NCI-H82 (cell line): Measurements from ENCODE around the gene CDH13.

Source experiments
- DNase-seq: peaks from one replicate; lab custom pipeline; 2025; lab: John Stamatoyannopoulos, UW

CDH13 gene

DNA sequence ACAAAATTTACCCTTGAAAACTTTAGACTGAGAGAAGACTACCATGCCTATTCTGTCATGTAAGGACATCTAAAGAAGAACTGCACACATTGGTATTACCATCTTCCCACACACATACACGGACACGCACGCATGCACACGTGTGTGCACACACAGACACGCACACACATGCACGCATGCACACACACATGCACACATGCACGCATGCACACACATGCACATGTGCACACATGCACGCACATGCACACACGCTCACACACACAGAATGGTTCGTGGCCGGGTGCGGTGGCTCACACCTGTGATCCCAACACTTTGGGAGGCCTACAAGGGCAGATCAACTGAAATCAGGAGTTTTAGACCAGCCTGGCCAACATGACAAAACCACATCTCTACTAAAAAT, 884.1 kb downstream of the CDH13 start:
- no peak for DNase-seq

DNA sequence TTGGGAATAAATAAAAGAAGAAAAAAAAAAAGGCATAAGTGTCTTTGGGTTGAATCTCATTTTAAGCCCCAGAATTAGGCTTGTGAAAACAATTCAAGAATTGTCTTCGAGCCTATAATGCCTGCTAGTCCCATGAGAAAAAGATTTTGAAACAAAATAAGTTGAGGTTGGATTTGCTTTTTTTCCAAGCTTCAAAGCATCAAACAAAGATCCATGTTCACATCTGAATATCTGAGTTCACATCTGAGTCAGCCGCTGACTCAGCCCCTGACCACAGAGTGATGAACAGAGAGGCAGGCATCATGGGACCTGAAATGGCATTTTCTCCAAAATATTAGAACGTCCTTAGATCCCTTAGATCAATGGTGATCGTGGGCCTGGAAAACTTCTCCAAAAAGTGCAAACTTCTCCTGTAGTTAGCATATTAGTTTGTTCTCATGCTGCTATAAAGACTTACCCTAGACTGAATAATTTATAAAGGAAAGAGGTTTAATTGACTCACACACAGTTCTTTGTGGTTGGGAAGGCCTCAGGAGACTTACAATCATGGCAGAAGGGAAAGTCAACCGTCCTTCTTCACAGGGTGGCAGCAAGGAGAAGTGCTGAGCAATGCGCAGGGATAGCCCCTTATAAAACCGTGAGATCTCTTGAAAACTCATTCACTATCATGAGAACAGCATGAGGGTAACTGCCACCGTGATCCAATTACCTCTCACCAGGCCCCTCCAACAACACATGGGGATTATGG, 886.4 kb downstream of the CDH13 start:
- peak; percentile 6 for DNase-seq

DNA sequence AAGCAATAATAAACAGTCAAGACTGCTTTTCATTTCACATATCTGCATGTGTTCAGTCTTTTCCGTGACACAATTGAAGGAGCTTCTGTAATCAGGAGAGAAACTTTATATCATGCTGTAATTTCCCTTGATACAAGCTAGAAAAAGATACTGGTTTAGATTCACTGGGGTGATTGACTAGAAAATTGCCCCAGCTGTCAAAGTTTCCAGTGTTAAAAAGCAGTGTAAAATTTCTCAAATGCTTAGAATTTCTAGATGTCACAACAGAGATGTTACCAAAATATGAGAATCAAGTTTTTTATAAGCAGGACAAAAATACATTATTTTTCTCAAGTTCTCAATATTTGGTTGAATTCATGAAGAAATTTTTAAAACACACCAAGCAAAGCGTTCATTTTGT, 888.6 kb downstream of the CDH13 start:
- no peak for DNase-seq

DNA sequence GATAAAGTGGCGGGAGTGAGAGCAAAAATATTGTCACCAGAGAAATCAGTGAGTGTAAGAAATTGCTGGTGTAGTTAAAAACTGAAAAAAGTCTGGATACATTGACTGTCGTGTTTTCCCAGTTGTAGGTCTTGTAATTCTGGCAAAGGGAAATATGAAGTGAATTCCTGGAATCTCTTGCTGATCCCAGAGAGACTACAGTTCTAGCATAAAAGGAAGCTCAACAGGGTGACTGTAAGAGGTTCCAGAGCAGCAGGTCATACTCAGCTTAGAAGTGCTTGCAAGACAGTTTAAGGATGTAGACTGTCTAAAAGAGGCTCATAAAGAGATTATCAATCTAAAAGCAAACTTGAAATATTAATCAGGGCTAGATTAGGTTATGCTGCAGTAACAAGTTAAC, 890.2 kb downstream of the CDH13 start:
- no peak for DNase-seq

DNA sequence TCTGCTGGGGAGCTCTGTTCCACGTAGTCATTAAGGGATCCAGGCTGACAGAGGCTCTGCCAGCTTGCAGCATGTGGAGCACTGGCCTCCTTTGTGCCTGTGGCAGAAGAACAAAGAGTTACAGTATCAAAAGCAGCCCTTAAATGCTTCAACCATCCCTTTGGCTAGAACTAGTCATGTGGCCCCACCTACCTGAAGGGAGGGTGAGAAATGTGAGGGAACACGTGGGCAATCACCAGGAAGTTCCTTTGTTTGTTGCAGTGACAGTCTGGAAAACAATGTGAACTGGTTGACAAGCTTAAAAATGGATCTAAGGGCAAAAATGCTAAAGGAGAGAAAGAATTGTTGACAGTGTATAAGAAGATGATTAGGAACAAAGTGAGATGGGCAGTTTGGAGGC, 890.6 kb downstream of the CDH13 start:
- no peak for DNase-seq

DNA sequence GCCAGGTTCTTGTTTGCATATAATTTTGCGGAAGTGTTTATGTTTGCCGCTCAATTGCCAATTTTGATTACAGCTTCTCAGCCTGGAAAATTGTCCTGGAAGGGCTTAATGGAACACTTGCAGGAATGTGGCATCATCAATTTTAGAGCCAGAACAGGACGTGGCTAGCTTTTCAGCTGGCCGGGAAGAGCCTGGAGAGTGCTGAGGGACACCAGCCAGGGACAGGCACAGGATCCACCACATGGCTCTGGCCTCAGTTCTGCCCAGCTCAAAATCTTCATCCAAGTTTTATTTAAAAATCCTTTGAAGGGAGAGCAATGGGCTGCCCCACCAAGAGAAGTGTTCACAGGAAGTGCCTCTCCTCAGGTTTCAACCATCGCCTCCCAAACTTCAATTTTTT, 893.8 kb downstream of the CDH13 start:
- DNase-seq, result no peak

DNA sequence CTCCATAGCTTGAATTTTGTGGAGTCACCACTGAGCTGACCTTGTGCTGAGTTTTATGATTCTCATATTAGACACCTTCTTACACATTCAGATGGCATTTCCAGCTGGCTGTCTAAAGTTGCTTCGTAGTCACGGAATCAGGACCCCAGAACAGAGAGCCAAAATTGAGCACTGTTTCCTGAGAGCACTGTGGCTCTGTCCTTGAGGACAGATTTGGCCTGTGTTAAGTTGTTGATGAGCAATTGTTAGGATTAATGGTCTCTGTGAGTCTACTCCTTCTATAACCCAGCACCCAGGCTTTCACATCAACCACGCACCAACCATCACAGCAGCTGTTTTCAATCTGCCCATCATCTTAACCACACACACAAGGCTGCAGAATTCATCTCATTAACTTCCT, 903.5 kb downstream of the CDH13 start:
- DNase-seq, result peak; percentile 29

DNA sequence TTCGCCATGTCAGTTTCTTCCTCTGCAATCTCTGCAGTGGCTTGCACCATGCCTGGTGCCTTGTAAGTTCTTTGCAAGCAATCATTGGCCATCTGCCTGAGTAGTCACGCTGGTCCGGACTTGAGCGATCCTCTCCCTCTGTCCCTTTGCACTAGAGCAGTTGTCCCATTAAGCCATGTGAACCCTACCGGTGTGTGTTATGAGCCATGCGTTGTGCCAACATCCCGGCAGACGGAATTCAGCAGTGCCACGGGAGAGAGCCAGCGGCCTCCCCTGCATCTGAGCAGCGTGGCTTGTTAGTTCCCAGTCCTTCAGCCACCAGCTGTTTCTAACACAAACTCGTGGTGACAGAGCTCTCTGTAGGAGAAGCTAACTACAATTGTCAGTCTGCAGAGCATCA, 905.9 kb downstream of the CDH13 start:
- no peak for DNase-seq

DNA sequence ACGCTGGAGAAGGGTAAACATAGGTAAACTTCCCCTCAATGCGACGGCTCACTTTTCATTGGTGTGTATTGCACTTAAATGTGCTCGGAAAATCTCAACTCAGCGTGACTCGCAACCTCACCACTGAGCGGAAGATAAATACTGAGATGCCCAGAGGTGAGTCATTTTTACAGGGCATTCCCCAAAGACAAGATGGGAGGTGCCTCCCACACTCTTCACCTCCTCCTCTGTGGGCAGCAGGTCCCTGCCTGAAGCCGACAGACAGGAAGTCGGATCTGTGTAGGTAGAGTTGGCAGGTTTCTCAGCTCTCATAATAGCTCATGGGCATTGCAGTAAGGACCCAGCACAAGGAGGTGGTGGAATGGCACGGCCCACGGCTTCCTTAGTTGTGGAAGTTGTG, 906.4 kb downstream of the CDH13 start:
- DNase-seq, result no peak

DNA sequence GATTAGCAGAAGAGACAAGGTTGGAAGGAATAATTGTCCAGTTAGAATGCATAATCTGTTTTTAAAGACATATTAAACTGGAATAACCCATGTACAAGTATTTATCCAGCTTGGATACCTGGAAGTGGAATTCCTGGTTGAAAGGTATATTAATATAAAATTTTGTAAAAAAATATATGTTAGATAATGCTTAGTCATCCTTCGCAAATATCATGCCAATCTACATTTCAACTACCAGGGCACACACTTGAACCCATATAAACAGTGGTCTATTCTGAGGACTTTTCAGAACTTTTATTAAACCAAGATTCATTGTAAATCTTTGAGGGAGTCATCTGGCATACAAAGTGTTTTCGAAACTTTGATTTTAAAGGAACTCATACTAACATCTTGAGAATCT, 911.9 kb downstream of the CDH13 start:
- no peak for DNase-seq

DNA sequence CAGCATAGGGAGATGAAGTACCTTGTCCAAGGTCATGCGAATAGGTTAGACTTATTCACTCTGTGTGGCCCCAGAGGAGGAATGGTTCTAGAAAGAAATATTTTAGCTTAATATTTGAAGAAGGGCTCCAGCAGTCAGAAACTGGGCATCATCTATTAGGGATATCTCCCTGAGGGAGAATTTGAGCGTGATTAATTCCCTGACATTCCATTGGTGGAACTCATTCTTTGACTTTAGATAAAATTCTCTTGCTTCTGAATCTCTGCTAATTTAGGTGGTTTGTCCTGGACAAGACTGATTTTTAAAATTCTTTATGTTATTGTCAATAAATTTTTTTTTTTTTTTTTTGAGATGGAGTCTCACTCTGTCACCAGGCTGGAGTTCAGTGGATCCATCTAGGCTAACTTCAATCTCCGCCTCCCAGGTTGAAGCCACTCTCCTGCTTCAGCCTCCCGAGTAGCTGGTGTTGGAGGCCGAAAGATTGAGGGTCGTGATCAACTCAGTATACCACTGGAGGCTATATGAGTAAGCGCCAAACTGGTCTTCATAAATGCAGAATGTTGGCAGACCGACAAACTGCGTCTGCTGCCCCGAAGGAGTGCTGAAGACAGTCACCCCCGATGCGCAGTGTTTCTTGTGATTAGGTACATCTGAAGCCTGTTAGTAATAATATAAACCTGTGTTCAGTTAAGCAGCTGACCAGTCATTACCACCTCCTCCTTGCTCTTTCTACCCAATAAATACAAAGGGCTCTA, 913.1 kb downstream of the CDH13 start:
- DNase-seq, result no peak

DNA sequence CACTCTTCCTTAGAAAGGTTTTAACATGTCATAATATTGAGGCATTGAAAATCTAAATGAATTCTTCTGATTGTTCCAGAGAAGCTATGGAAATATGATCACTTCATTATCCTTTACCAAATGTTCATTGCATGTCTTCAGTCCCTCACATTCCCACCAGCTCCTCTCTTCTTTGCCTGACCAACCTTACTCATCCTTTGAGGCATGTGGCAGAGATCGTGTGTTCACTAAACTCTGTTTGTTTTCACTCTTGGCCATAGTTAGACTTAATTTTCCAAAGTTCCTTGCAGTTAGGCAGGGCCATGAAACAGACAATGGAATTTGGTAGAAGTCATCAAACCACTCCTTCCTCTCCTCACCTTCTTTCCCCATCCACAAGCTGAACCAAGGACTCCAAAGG, 914.5 kb downstream of the CDH13 start:
- no peak for DNase-seq

DNA sequence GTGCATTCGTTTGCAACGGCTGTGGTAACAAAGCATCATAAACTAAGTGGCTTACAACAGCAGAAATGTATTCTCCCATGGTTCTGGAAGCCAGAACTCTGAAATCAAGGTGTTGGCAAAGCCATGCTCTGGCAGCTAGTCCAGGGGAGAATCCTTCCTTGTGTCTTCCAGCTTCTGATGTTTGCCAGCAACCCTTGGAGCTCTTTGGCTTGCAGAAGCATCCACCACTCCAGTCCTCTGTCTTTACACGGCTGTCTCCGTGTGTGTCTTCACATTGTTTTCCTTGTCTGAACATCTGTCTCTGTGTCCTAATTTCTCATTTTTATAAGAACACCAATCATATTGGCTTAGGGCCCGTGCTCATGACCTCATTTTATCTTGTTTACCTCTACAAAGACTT, 915.7 kb downstream of the CDH13 start:
- no peak for DNase-seq

DNA sequence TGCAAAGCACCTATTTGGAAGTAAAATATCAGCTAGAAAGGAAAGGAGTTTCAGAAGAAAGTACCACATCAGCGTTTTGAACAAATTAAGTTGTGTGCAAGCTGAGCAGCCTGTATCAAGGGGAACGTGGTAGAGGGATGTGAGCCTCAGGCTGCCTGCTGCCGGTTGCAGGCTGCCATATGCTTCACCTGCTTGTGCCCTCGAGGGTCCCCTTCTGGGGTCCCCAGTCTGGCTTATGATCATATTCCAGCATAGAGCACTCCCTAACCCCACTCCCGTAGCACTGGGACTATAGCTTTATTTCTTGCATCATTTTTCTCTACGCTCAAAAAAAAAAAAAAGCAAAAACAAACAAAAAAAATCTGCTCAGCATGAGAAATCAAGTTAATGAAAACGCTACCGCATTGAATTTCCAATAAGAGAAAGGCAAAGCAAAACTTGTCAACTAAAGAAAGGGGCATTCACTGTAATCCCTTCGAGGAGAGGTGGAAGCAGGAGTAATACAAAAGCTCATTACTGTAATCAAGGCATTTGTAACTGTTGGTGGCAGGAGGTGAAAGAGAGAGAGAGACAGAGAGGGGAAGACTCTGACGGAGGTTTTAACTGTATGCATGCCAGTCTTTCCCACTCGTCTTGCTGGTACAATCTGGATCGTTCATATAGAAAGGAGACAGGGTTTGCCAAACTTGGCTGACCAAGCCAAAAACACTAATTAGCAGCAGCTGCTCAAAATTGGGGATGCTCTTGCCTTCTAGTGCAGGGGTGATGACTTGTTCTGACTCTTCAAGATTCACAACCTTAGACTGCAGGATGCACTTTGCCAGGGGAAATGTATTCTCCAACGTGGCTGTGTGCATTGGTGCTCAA, 922.8 kb downstream of the CDH13 start:
- peak; percentile 89 for DNase-seq

DNA sequence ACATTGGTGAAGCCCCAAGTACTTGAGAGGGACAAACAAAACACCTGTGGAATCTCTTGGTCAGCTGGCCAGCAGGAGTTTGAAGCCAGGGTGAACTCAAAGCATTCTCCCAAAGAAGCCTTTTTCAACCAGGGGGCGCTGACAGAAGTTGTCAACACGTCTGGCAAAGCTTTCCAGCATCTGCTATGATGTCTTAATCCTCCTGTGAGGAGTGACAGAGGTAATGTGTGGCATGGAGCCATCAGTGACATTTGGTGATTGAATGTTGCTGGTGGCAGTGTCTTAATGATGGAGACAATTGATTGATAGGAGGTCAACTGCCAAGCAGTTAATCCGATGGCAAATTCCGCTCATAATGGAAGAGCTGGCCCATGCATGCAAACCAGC, 923.4 kb downstream of the CDH13 start:
- peak; percentile 97 for DNase-seq

DNA sequence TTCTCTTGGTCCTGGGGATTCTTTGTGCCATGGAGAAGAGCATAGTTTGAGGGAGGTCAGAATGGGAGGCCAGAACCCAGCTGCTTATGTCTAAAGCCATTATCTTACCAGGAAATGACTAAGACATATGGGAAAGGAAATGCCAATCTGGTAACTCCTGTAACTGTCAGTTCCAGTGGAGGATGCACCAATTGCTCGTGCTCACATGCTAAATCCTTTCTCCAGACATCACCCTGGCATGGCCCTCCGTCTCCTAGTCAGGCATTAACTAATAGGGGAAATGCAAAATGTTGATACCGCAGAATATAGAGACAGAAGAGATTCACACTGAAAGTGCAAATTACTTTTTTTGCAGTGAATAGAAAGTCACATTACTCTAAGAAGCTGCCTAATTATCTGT, 925.5 kb downstream of the CDH13 start:
- no peak for DNase-seq

DNA sequence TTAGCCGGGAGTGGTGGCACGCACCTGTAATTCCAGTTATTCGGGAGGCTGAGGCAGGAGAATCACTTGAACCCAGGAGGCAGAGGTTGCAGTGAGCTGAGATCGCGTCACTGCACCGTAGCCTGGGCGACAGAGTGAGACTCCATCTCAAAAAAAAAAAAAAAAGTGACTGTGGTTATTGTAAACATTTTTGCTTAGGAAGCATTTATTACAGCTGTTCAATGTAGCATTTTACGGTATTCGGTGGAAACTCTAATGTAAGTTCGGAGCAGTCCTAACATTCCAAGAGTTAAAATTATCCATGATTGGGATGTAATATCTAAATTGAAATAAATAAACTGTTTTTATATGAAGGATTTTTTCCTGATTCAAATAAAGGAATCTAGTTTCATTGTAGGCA, 926.2 kb downstream of the CDH13 start:
- no peak for DNase-seq

DNA sequence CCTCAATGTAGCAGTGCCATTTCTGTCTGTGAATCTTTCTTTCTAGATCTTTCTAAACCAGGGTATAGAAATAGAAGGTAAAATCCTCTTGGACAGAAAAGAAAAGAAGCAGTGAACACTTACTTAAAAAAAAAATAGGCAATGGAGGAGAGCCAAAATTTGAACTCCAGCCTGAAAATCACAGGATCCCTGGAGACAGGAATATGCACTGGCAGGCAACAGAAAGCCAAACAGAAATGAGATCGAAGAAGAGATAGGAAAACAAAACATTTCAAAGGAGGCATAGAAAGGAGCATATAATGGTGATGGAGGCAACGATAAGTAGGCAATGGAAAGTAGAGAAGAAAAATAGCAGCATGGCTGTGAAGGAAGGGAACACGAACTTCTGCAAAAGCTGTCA, 927.3 kb downstream of the CDH13 start:
- DNase-seq, result no peak

DNA sequence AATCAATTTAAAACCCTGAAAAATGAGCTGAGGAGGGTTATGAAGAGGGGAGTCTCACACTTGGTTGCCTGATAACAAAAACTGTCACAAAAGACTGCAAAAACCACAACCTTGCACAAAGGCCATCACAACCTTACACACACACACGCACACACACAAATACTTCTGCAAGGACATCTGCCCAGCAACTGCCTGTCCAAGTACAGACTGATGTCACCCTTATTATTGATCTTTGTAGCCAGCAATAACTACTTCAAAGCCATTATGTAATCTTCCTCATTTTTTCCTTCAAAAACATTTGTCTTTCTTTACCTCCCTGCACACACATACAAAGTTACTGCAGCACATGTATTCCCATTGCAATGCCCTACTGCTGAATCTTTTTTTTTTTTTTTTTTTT, 927.8 kb downstream of the CDH13 start:
- no peak for DNase-seq

DNA sequence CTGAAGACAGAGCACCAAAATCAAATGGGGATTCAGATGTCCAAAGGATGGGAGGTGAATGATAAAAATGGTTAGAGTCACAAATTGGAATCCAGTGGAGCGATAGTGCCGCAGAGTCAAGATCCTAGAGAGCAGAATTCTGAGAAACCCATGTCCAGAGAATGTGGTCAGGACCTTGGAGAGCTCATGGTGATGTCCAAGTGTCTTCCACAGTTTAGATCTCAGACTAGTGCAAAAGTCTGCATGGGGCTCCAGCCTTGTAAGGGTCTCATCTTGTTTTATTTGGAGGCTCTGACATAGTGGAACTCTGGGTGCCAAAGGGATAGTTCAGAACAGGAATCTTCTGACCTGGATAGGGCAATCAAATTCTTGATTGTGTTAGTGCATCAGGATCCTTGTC, 935.1 kb downstream of the CDH13 start:
- no peak for DNase-seq

DNA sequence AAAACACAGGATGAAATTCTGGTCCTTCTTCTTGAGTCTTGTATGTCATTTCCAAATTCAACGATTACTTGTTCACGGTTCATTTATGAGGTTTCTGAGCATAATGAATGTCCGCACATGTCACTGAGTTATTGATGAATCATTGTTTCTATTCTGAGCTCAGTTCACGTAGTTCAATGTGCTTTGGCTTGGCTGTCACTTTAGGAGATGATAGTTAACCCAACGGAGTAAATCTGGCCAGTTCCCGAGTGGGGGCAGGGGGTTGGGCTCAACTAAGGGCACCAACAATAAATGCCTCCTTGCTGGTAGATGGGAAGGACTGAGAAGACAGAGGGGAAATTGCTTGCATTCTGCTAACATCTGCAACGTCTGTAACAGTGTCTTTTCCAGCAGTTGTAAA, 941.6 kb downstream of the CDH13 start:
- no peak for DNase-seq

DNA sequence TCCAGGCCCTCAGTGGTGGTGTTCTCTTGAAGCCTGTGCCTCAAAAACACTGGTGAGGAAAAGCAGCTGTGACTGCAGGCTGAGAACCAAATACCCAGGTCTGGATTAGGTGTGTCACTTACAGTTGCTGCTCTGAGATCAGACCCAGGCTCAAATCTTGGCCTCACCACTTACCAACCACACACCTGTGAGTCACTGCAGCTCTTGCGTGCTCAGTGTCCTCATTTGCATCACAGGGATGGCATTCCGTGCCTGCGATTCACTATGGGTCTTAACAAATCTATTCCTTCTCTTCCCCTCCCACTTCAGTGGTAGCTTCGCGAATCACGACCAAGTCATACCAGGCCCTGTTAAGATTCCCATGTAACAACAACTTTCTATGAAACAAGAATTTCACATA, 947.6 kb downstream of the CDH13 start:
- DNase-seq, result no peak
